GM21717 (cell line): ENCODE measurements around the gene DCLK1.

Experiments
- ATAC-seq: cut with Tn5 transposase; IDR thresholded peaks from one replicate; pipeline ENCODE4 v1.9.1; 2021; ENCODE audit warnings: mild to moderate bottlenecking, moderate library complexity; ENCODE audit not compliant: unreplicated experiment

The DCLK1 gene

DNA sequence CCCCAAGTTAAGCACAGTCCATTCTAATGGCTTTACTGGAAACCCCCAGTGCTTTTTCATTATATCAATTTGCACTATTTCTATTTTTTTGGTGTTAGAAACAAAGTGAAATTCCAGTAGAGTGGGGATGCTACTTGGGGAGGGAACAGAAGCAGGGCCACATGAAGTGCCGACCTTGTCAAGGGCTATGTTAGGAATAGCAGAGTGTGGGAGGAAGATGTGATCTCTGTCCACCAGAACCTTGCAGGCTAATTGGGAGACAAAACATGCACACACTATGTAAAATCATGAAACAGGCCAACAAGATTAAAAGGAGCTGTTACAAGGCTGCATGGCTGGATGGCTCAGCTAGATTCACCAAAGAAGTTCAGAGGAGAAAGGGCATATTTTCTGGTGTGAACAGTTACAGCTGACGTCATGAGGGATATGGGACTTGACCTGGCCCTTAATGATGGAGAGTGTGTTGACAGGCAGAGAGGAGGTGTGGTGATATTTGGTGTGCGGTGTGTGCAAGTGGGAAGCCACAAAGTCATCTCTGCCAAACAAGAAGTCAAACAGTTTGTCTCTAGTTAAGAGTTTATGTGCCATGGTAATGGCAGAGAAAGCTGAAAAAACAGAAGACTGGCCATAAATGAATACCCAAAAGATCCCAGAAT is 336.3 kb downstream of the DCLK1 start:
- no peak for ATAC-seq

DNA sequence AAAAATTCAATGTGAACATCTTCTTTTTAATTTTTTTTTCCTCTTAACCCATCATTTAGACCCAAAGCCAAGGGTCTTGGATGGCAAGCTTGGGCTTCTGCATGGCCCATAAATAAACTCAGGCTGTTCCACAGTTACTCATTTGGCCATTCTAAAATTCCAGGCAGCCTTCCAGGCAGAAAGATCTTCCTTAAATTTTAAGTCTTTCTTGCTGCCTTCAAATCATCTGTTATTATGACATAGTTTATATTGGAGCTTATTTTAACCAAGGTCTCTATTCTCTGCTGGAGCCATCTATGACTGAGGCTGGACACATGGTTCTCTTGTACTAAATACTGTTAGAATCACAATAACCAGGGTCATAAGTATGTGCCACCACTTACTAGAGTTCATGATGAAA is 337.4 kb downstream of the DCLK1 start:
- no peak for ATAC-seq

DNA sequence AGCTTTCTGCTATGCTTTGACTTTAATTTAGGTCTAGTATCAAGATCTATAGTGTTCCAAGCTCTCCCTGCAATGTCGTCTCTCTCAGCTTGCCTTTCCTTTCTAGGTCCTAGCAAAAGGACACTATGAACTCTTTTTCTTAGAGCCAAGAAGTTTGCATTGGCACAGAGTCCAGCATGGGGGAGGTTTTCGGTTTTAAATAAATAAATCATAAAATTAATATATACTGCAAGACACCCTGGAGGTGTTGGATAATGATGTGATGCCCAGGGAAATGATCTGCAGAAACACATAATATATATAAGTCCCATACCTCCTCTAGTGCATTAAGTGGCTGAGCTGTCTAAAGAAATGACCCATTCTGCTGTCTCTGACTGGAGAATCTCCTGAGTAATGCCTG is 338.3 kb downstream of the DCLK1 start:
- ATAC-seq, result no peak

DNA sequence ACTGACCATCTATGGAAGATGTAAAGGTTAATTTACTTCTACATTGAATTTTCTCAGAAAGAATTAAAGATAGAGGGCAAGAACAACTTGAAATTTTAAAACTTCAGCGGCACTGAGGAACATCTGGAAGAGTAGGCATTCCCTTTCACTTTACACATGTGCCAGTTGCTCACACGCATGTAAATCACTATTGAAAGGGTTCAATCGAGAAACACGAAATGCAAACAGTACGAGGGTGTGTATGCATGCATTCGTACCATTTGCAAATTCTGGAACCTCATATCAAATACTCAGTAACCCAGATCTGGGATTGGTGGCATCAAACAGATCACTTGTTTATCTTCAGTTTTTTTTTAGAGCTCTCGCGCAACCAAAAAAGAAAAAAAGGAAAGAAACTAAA is 339.2 kb downstream of the DCLK1 start:
- ATAC-seq, result no peak

DNA sequence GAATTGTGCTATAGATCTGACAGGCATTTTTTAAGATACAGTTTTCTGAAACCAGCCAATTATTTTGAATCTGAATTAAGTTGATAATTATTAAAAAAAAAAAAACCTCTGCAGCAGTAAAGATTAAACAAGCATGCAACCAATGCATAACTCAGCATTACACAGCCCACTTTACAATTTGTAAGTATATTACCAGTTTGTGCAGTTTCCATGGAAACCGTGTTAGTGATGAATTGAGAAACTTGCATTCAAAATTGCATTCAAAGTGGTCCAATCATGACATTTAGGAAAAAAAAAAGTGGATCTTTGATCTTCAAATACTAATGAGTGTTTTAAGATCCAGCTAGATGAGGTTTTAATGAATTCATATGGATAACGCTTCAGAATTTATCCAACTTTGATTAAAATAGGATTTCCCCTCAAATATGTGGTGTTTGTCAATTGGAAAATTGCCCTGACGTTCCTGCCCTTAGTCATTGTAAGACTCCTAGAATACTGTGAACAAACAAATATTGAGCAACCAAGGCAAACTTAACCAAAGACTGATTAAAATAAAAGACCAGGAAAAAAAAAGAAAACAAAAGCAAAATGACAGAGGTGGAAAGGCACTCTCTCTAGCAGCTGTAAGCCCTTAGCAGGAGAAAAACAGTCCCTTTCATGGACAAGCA is 339.9 kb downstream of the DCLK1 start:
- no peak for ATAC-seq

DNA sequence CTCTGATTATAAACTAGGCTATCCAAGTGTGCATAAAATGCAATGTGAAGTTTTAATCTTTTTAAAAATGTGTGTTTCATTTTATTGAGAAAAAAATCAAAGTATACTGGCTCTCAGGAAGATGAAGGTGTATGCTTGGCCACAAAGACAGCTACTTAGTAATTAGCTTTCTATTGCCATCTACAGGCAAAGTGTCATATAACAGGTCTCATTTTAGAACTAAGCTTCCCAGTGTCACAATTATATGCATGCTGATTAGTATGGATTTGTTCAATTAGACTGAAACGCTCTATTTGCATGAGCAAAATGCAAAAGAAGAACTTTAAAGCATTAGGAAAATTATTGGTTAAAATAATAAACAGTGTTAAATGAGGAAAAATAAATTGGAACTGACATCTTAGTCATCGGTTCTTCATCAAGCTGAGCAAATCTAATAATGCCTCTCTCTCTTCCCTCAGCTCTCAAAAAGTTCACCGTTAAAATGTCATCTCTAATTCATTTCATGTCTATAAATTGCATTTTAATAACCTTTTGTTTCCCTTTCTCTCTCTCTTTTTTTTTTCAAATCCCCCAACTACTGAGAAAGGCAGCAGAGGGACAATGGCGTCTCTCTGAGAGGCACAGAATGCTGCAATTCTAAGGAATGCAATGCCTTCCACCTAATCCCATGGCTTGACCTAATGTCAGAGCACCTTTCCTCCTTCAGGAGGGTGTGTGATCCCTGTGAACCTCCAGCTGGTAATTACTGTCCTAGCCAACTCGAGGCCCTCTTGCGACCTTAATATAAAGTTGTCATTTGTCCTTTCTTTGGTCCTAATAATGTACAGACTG is 341.6 kb downstream of the DCLK1 start:
- no peak for ATAC-seq

DNA sequence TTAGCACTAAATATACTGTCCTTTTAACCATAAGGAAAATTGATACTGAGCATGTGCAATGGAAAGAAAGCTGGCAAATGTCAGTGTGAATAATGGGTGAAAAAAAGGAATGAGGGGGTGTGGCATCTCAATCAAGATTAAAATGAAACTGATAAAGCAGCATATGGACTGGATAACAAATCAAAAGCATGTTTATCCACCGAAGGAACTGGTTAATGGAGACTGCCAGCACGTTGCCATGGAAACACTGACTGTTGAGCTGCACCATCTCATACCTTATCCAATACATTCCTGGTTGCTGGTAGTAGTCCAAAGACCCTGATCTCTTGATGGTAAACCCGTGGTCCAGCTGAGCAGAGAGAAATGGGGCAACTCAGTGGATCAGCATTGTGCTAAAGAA is 343.2 kb downstream of the DCLK1 start:
- no peak for ATAC-seq

DNA sequence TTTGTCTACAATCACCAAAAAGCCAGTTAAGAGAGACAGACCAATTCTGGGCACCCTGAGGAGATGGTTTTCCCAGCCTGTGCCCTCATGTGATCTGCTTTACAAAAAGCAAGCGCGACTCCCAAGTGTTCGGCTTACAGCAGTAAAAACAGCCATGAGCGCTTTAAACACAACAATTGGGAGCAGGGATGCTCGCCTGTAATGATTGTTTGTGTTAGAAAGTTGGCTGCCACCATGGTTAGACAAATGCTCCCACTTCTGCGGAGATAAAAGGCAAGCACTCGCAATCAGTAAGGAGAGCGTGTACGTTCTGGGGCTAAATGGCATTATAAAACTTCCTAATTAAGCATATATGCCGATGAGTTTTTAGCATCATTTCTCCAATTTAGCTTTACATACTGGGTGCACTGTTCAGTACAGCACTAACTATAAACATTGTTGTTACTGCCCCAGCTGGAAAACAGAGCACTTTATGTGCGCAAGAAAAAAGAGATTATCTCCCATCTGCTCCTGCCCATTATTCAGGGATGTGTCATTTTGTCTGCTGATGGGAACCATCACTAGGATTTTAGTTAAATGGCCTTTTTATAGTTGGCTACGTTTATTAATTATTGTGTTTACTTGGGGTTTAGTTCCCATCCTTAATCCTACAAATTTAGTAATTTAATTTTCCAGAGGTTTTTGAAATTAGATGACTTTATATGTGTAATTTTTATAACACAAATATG is 345.4 kb downstream of the DCLK1 start:
- no peak for ATAC-seq

DNA sequence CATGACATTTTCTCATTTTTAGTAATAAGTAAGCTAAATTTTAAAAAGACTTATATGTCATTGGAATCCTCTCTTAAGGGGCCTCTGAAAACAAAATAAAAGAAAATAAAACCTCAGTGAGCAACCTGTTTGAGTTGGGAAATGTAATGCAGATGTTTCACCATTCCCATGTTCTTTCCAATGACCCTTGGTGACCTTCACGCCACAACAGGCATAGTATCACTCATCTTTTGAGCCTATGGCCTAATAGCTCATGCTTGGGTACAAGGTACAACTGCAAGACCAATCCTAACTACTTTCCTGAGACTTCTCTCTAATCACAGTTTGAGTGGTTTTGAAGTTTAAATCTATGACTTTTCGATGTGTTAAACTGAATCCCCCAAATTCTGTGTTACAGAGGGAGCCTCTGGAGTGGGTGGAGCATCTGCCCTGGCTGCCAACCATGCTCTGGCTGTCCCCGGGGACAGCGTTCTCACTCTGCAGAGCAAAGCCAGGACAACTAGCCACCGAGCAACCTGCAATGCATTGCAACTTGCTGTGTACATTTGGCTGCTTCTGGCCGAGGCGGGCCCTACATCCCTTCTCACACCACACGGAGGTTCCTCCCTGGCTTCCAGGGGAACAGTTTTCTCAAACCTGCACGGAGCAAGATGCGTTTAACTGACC is 346.8 kb downstream of the DCLK1 start:
- ATAC-seq, result no peak

DNA sequence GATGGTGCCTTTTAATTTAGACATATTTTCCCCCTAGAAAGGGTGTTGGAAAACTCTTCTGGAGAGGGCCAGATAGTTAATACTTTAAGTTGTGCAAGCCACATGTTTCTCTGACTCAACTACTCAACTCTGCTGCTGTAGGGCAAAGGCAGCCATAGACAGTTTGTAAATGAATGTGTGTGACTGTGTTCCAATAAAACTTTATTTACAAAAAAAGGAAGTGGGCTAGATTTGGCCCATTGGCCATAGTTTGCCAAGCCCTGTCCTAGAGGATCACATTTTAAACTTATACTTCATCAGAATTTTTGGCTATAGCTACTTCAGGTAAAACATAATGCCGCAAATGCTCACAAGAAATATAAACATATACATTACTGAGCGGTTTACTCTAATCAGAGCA is 348.4 kb downstream of the DCLK1 start:
- no peak for ATAC-seq

DNA sequence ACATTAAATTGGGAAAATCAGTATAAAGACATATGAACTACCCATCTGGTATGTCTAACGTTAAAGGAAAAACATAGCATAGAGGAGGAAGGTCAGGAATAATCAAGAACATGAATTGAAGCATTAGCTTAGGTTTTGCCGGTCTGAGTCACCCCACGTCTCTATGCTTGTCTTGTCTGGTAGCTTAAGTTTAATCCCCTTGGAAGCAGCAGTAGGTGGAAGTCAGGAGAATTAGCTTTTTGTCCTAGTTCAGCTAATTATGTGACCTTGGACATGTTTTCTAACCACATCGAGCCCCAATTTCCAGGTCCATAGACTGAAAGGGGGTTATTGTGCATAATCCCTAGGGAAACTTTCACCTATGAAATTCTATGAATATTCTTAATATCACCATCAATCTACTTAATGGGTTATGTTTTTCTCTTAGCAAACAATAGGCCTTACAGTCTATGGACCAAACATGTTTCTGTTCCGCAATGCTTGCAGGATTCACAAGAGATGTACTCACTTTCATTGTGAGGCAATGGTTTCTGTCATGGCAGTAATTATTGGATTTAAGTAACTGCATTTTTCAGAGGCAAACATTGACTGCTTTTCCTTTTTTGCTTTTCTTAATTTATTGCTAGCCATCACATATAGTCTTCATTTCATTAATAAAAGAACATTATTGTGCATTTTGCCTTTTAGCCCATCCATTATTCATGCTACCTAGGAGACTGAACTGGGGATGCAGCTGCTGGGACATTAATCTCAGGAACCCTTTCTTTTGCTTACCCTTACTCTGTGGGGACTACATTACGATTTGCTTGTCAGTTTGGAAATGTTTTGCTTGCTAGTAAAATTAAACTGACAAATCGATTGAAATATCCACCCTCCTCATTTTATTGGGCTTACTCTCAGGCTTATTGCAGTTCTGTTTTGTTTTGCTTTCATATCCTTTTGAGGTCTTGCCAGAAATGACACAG is 349.9 kb downstream of the DCLK1 start:
- no peak for ATAC-seq

DNA sequence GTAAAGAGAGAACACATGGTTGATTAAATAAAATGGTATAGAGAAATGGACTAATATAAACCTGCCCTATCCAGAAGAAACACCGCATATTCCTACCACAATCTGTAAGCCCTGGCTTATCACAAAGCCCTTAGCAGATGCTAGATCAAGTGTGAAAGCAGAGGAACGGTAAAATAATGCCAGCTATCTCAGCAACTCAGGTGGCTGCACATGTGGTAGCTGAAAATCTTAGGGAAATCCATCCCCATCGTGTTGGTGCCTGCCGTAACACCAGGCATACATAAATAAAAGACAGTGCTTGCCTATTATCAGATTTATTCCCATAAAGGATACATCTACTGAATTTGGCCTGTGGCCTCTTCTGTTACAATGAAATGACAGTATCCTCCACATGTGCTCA is 350.6 kb downstream of the DCLK1 start:
- ATAC-seq, result no peak

DNA sequence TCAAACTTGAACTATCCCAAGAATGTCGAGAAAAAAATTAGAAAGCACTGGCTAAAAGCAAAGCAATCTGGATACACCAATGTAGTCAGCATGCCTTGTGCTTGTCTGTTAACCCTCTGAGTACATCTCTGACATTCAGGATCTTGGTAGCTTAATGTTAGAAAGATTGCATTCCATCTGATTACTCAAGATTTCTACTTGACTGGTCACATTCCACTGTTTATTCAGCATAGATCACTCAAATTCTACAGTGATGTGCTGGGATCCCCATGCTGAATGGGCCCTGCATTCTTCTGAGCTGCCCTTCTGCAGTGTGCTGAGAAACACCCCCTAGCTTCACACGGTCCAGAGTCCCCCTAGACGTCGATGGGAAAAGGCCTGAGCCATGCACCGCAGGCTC is 359.3 kb downstream of the DCLK1 start:
- ATAC-seq, result no peak

DNA sequence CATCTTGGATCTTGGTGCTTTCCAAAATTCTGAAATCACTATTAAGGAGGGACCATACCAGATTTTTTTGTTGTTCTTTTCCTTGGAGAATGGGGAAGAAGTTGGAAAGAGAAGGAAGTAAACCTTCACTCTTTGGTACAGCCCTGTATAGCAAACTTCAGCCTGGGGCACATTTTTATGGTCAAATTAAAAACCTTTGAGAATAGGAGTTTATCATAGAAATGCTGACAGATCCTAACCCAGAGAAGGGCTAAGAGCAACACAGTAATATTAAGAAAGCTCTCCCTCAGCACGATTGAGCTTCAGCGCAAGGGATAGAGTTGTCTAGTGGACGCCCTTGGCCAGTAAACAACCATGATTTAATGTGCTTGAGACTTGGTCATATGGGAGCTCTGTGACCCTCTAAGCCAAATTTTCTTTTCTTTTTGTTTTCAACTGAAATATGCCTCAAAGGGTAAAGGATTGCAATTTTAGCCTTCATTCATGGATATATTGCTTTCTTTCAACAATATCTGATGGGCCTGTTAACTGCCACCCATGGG is 360.4 kb downstream of the DCLK1 start:
- ATAC-seq, result no peak

DNA sequence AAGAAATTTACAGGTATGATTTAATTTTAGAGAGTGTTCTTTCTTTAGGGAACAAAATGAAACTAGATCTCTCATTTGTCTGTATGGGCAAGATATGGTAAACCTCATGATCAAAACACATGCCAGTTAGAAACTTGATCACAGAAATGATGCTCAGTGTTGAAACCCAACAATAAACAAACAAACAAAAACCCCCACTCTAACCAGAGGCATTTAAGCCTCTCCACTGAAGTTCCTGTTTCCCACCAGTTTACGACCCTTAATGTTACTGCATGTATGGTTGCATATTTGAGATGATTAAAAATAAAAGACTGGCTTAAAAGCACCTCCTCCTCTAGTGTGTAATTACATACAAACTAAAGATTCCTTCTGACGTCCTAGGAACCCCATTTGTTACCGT is 361.4 kb downstream of the DCLK1 start:
- ATAC-seq, result no peak

DNA sequence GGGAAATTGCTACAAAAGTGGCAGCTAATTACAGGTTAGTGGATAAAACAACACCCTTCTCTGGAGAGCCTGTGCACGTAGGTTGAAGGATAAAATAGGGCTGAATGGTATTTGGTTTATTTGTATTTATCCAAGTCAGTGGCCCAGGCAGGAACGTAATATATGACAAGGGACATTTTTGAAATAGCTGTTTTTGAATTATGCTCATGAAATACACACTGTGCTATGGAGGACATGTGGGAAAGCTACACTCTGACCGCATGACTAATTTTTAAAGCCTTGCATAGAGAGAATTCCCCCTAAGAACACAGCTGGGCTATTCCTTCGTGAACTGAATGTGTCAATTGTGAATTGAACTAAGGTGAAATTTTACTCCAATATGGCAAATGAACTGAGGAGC is 362.6 kb downstream of the DCLK1 start:
- no peak for ATAC-seq

DNA sequence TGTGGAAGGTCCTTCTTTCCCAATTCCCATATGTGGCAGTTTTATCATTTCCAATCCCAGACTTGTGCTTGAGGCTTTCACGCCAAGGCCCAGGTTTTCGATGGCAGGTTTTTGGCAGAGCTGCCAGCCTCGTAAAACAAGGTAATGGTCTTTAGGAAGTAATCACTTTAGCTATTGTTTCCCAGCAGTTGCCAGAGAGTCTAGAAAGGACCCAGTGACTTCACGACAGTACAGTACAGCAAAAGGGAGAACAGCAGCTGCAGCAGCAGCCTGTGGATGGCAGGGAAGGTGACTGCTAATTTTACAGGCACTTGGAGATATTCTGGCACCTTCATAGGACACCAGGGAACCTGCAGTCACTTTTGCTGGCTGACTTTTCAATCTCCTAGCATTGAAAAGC is 363.1 kb downstream of the DCLK1 start:
- no peak for ATAC-seq

DNA sequence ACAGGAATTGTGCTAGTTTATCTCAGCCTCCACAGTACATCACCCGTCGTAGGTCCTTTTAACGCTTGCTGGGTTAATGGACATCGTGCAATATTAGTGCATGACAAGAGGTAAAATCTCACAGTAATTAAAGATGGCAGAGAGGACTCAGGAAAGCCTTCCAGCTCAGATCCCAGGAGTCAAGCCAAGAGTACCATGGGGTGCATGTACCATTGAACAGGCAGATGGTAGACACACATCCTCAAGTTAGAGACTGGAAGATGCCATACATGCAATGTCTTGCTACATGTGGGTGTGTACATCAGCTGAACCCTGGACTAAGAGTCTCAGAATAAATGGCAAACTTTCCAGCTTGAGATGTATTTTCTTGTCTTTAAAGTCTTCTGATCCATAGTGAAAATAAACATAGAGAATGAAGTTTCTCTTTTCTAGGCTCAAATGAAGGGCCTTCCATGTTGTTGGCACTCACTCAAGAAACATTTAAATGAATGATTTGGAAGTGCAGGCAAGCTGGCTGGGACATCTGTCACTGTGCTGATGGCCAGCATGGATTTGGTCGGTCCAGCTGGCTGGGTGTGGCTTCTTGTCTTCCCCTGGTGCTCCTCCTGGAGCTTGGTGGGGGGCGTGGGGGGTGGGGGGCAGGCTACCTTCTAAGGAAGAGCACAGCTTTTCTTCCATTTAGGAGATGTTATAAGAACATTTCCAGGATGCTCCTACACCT is 363.8 kb downstream of the DCLK1 start:
- no peak for ATAC-seq

DNA sequence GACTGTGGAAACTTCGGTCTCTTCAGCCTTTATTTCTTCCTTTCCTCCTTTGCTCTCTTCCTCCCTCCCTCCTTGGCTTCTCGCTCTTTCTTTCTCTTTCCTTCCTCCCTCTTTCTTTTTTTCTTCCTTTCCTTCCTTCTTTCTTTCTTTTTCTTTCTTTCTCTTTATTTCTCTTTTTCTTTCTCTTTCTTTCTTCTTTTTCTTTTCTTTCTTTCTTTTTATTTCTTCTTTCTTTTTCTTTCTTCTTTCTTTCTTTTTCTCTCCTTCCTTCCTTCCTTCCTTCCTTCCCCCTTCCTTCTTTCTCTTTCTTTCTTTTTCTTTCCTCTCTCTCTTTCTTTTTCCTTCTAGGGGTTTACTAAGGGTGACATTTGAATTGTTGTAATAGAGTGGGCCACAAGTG is 364.5 kb downstream of the DCLK1 start:
- no peak for ATAC-seq
